Thyroid gland (tissue), 4 donors: ENCODE data around the gene EIF3M. TPM values are rescaled to one million over a fixed set of nuclear protein-coding genes. Genes with fewer than 3 reads are reported as not detected.

Source experiments
- DNase-seq, 2 donors: peaks; one replicate each; pipeline ENCODE4 v3.0.0-alpha.2; 2019
- H3K27ac ChIP-seq, 3 donors: fragments of 200-600 bp; sonication (generic); 1 replicate in 2 of 3; 2 replicates in 1 of 3; pipeline ENCODE4 v1.5.1; 2016 to 2019; ENCODE audit warnings: mild to moderate bottlenecking in 1 of 3, moderate library complexity in 1 of 3
- H3K27me3 ChIP-seq: fragments of 200-600 bp; sonication (generic); one replicate; pipeline ENCODE4 v1.5.1; 2019
- H3K36me3 ChIP-seq, 2 donors: fragments of 200-600 bp; sonication (generic); one replicate each; pipeline ENCODE4 v1.5.1; 2016 to 2019
- H3K4me1 ChIP-seq, 2 donors: fragments of 200-600 bp; sonication (generic); one replicate each; pipeline ENCODE4 v1.5.1; 2017 to 2019
- H3K4me3 ChIP-seq, 3 donors: fragments of 200-600 bp; sonication (generic); replicated peaks in 1 of 3; 1 replicate in 2 of 3; 2 replicates in 1 of 3; pipeline ENCODE4 v1.5.1; 2016; ENCODE audit warnings: mild to moderate bottlenecking in 1 of 3
- H3K9me3 ChIP-seq: fragments of 200-600 bp; sonication (generic); one replicate; pipeline ENCODE4 v1.5.1; 2017
- POLR2A ChIP-seq, 2 donors: fragments of 450-650 bp; IDR thresholded peaks; one replicate each; pipeline ENCODE4 v1.6.1; 2017; ENCODE audit warnings: antibody characterized with exemption in 2 of 2, mild to moderate bottlenecking in 2 of 2, moderate library complexity in 1 of 2
- WGBS, 2 donors: methylation state at CpG; one replicate each; pipeline ENCODE4 v1.1.5; 2017; 5-methylcytosine and 5-hydroxymethylcytosine counted together
- intact Hi-C: fragments of 100-400 bp; cut with DNase I; formaldehyde crosslinking; loops from one replicate; pipeline ENCODE4 v1.15.1; 2023
- total RNA-seq, 4 donors: library from RNA; depleted of rRNA; stranded (reverse); fragments of >200 nt; gene quantifications; one replicate each; pipeline ENCODE4 v1.2.3, GENCODE V29; 2016
- TF ChIP-seq, protein P1 (sequence below), 6 experiments: fragments of 200-600 bp in 3 of 6; fragments of 450-650 bp in 3 of 6; sonication (generic) in 3 of 6; IDR thresholded peaks; one replicate each; pipeline ENCODE4 v1.5.1; 2016 to 2019; ENCODE audit warnings: antibody characterized with exemption in 6 of 6, mild to moderate bottlenecking in 2 of 6, inconsistent platforms in 1 of 6, moderate library complexity in 1 of 6

Gene EIF3M
- total RNA-seq, 4 donors from 2014 or later = 251 to 403 (median 308) TPM

DNA sequence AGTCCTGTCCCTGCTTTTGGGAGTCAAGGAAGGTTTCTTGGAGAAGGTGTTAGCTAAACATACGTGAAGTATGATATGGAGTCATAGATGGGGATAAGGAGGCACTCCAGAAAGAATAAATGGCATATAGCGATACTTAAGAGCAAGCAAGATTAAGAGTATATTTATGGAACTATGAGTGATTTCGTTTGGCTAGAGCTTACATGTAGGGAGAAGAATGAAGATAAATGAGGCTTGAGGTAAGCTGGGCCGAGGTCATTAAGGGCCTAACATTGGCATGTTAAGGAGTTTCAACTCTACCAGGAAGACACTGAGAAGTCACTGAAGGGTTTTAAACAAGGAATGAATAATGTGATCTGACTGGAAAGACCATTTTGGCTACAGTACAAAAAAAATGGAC is 33.3 kb downstream of the EIF3M start:
- H3K9me3 ChIP-seq = no peaks in the 10 kb centered on the region
- H3K36me3 ChIP-seq = no peaks in the 10 kb centered on the region
- no peak overlapping the region for H3K4me3 ChIP-seq
- no peak overlapping the region for H3K27ac ChIP-seq
- DNase-seq = no peak
- TF ChIP-seq, protein P1, sequence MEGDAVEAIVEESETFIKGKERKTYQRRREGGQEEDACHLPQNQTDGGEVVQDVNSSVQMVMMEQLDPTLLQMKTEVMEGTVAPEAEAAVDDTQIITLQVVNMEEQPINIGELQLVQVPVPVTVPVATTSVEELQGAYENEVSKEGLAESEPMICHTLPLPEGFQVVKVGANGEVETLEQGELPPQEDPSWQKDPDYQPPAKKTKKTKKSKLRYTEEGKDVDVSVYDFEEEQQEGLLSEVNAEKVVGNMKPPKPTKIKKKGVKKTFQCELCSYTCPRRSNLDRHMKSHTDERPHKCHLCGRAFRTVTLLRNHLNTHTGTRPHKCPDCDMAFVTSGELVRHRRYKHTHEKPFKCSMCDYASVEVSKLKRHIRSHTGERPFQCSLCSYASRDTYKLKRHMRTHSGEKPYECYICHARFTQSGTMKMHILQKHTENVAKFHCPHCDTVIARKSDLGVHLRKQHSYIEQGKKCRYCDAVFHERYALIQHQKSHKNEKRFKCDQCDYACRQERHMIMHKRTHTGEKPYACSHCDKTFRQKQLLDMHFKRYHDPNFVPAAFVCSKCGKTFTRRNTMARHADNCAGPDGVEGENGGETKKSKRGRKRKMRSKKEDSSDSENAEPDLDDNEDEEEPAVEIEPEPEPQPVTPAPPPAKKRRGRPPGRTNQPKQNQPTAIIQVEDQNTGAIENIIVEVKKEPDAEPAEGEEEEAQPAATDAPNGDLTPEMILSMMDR (IDR thresholded peaks at IDR 0.05) = no peak
- no peak for TF ChIP-seq POLR2A (IDR thresholded peaks at IDR 0.05)
- intact Hi-C loops = no loop called here
- H3K4me1 ChIP-seq = no peaks in the 10 kb centered on the region
- 72 to 75% methylated on average over 4 of the region's 4 CpGs for WGBS, 2 donors
- no peaks in the 10 kb centered on the region for H3K27me3 ChIP-seq

DNA sequence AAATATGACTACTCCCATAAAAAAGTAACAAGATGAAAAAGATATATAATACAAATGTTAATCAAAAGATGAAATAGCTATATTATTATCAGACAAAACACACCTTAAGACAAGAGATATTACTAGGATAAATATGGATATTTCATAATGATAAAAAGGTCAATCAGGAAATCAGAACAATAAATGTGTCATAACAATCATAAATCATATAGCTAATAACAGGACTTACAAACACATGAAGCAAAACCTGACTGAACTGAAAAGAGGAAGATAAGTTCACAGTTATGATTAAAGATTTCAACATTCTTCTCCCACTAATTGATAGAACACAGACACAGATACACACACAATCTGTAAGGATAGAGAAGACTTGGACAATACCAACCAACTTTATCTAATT is 47.2 kb downstream of the EIF3M start:
- H3K9me3 ChIP-seq = no peaks in the 10 kb centered on the region
- H3K4me1 ChIP-seq = no peaks in the 10 kb centered on the region
- TF ChIP-seq, protein P1 (IDR thresholded peaks at IDR 0.05) = no peak
- no peak for TF ChIP-seq POLR2A (IDR thresholded peaks at IDR 0.05)
- H3K27ac ChIP-seq = no peak overlapping the region
- H3K4me3 ChIP-seq = no peak overlapping the region
- DNase-seq = no peak
- intact Hi-C loops = no loop called here
- no peaks in the 10 kb centered on the region for H3K36me3 ChIP-seq
- H3K27me3 ChIP-seq = no peaks in the 10 kb centered on the region

DNA sequence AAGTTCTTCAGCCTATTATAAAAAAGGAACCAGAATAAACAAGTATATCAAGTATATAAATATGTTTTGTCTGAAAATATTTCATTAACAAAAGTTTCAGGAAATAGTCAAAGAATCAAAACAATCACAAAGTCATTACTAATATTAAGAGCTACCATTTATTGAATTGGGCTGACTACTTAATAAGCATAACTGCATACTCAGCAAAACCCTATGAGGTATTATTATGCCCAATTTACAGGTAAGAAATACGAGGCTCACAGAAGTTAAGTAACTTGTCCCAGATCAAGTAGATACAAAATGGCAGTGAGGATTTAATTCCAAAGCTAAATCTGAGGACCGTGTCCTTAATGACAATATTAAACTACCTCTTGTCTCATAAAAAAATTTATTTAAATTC is 52.2 kb downstream of the EIF3M start:
- Histone ChIP-seq H3K27ac (no peak overlapping the region), H3K36me3 (no peaks in the 10 kb centered on the region), H3K27me3 (no peaks in the 10 kb centered on the region), H3K4me3 (no peak overlapping the region), H3K9me3 (no peaks in the 10 kb centered on the region), H3K4me1 (no peaks in the 10 kb centered on the region)
- DNase-seq = no peak
- 92 to 93% methylated on average over 2 of the region's 2 CpGs for WGBS, 2 donors
- intact Hi-C loops = no loop called here
- TF ChIP-seq, protein P1 (IDR thresholded peaks at IDR 0.05) = no peak
- TF ChIP-seq POLR2A (IDR thresholded peaks at IDR 0.05) = no peak

DNA sequence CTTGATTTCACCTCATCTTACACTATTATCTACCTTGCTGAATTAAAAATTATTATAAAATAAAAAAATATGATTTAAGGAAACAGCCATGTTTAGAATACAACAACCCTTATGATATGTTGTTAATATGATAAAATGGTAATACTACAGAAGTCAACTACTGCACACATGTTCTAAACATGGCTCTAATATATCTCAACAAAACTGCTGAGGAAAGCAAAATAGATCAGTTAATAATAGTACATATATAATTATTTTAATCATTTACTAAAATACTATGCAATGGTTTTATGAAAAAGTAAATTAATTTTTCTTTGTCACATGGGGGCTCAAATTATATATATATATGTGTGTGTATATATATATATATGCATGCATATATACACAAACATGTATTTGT is 57.7 kb downstream of the EIF3M start:
- Histone ChIP-seq H3K4me3 (no peak overlapping the region), H3K27me3 (no peaks in the 10 kb centered on the region), H3K9me3 (no peaks in the 10 kb centered on the region), H3K4me1 (no peaks in the 10 kb centered on the region), H3K36me3 (no peaks in the 10 kb centered on the region), H3K27ac (no peak overlapping the region)
- intact Hi-C loops = no loop called here
- TF ChIP-seq, protein P1 (IDR thresholded peaks at IDR 0.05) = no peak
- TF ChIP-seq POLR2A (IDR thresholded peaks at IDR 0.05) = no peak
- DNase-seq = no peak

DNA sequence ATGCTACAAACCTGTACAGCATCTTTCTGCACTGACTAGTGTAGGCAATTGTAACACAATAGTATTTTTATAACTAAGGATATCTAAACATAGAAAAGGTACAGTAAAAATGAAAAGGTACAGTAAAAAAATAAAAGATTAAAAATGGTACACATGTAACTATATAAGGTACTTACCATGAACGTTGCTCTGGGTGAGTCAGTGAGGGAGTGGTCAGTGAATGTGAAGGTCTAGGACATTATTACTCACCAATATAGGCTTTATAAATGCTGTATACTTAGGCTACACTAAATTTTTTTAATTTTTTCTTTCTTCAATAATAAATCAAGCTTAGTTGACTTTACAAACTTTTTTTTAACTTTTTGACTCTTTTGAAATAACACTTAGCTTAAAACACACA is 59.9 kb downstream of the EIF3M start:
- TF ChIP-seq, protein P1 (IDR thresholded peaks at IDR 0.05) = no peak
- TF ChIP-seq POLR2A (IDR thresholded peaks at IDR 0.05) = no peak
- 66 to 68% methylated on average over 1 of the region's 1 CpG for WGBS, 2 donors
- Histone ChIP-seq H3K27ac (no peak overlapping the region), H3K36me3 (no peaks in the 10 kb centered on the region), H3K4me3 (no peak overlapping the region), H3K4me1 (no peaks in the 10 kb centered on the region), H3K27me3 (no peaks in the 10 kb centered on the region), H3K9me3 (no peaks in the 10 kb centered on the region)
- intact Hi-C loops = no loop called here
- DNase-seq = no peak

Other genes starting within 250 kb of the EIF3M start
- under 1 TPM in 2 of 4 donors, not detected in 2; 0.33 to 0.40 TPM for gene WT1, start 148.3 kb upstream of the EIF3M start, total RNA-seq
- gene CCDC73, start 210.8 kb downstream of the EIF3M start, total RNA-seq = under 1 TPM in 2 of 4 donors, not detected in 2; 0.15 to 0.27 TPM
- gene PRRG4, start 246.1 kb downstream of the EIF3M start, total RNA-seq = 10 to 100 TPM; 13.4 to 20.8 (median 17.7) TPM